Limb (tissue), 2 donors: ENCODE data around the gene ARX.

Experiments
- DNase-seq, 2 donors: peaks; one replicate each; pipeline ENCODE4 v3.0.0-alpha.2; 2016; ENCODE audit errors: extremely low spot score in 2 of 2

ARX gene

DNA sequence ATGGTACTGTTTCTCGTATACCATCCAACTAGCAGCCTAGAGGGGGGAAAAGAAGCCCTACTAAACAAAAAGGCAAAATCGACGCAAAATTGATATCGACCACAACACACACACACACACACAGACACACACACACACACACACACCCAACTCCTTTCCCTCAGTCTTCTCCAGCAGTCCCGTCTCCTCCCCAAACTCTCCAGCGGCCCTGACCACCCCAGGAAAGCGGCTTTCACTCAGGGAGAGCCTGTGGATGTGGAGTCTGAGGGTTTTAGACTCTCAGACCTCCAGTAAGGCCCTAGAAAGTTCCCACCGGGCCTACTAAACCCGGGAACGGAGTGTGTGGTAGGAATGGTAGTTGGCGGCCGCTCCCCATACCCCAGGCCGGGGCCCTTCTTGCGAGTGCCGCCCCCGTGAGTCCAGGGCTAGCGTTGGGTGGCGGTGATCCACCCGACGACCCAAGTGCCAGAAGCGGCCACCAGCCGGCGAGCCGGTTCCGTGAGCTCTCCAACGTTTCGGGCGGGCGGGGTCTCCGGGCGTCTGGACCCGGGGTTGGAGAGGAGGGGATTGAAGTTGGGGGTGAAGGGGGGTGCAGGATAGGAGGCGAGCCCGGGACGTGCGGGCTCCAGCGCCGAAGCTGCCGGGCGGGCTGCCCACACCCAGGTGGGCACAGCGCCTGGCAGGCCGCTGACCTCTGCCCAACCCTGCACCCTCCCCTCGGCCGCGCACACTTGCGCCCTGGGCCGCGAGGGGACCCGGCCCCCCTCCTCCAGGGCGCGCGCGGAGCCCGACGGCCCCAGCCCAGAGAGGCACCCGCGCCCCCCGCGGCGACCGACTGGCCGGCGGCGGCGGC is 13.7 kb downstream of the ARX start:
- DNase-seq: no peak

DNA sequence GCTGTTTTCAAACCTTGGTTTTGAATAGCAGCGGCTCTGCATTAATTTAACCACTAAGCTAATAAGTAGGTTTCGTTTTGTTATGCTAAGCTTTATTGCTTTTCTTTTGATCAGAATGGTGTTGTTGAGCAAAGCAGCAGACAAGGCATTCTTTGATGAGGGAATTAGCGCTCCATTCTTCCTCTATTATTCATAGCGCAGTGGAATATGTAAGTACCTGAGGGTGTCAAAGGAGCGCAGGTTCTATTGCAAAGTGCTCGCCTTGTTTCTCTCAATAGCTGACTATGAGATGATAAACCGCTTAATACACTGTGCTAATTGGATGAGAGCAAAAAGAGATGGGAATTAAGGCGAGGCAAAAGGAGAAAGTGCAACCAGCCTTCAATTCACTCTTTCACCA is 16.3 kb downstream of the ARX start:
- DNase-seq: no peak

DNA sequence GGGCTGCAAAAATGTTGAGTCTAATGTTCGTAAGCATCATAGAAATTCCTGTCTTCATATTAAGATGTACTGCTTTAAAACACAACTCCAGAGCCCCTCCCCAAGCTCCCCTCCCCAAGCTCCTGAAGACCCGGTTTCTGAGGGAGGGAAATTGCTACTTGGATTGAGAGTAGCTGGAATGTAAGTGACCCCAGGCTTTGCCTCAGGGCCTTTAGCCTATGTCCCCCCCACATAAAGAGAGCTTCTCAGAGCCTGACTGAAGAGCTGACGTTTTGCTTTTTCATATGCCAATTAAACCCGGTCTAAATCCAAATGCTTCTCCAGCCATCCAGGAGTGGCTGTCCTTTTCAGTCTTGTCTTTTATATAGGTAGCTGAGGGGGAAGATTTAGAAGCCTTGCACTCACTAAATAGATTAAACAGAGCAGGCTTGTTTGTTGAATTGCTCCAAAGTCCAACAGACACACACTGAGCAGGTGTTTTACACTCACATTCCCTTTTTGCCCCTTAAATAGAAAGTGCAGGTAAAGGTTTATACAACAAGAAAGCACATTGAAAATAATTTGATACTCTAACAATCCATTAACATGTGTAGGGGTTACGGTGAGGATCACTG is 19.6 kb downstream of the ARX start:
- DNase-seq: no peak

DNA sequence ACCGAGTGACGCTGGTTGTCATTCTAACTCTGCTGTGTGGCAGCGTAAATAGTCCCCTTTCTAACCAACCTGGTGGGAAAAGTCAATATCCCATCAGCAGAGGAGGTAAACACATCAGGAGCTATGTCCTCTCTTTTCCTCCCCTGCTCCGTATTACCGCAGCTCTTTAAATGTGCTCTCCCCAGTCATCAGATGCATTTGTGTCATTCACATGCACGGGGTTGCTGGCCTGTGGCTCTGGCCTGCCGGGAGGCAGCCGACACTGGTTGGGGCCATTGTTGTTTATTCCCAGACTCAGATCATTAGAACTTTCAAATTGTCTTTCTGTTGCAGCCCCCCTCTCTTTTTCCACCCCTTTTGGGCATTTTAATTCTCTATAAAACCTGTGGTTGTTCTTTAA is 21.9 kb downstream of the ARX start:
- DNase-seq: no peak

DNA sequence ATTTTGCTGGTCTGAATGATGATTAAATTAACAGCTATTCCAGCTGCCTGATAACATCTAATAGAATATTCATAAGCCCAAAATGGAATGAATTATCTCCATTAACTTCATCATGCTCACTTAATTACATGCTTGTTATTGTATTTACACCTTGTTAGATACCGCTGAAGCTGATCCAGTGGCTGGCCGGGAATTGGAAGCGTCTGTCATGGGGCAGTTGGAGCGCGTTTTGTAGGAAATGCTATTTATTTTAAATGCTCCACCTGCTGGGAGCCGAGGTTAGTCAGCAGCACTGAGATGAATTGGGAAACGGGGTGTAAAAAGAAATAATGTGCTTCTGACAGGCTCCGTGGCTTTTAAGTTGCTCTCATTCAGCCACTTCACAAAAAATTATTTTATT is 25.2 kb downstream of the ARX start:
- no peak for DNase-seq

DNA sequence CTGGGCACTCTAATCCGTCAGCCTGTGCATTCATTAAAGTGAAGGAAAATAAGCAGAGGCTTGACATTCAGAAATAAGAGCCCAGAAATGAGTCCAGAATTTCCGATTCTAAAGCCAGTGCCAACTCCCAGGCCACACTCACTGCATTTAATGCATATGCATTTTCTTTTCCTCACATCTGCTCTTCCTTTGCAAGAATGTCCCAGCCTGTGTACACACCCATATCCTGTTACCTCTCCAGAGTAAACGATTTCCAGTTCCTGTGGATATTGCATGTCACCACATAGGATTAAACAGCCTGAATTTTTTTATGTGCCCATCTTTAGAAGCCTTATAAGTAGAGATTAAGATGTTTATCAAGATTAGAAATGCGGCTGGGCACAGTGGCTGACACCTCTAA is 27.5 kb downstream of the ARX start:
- no peak for DNase-seq

DNA sequence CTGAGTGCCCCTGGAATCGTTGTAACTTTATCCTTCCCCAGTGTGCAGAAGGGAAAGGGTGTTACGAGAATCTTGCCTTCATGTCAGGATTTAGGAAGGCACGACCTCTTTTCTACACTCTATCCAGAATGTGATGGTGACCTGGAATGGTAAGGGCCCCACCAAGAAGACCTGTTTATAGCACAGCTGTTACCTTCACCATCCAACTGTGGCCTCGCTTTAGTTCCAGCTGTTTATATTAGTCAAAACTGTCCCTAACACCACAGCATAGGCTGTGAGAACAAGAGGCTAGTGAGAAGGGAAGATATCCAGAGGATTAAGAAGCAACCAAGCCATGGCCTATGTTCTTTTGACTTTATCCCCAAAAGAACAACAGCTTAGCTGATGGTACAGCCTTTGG is 28.0 kb downstream of the ARX start:
- no peak for DNase-seq

DNA sequence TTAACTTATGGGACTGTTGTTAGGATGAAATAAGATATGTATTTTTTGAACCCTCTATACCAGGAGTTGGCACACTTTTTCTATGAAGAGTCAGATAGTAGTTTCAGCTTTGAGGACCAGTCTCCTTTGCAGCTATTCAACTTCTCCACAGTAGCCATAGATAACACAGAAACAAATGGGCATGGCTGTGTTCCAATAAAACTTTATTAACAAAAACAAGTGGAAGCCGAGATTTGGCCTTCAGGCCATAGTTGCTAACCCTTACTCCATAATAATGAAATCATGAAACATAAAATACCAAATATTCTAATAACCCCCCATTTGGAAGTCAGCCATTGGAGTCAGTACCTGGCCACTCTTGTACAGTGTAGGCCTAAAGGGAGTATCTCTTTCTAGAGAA is 30.6 kb downstream of the ARX start:
- DNase-seq: no peak

DNA sequence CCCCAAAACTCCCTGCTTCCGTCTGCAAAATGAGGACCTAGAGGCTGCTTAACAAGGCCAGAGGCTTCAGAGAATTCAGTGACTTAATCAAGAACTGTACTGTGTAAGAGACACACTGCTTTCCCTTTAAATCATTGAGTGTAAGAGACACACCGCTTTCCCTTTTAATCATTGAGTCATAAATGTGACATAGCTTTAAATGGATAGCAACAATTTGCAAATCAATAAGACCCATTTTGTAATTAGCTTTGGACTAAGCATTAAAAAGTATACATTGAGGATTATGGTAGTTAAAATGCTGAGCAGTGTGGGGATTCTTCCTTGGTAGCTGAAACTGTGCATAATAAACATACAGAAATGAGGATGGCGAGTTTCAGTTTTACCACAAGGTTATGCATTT is 31.8 kb downstream of the ARX start:
- DNase-seq: no peak

DNA sequence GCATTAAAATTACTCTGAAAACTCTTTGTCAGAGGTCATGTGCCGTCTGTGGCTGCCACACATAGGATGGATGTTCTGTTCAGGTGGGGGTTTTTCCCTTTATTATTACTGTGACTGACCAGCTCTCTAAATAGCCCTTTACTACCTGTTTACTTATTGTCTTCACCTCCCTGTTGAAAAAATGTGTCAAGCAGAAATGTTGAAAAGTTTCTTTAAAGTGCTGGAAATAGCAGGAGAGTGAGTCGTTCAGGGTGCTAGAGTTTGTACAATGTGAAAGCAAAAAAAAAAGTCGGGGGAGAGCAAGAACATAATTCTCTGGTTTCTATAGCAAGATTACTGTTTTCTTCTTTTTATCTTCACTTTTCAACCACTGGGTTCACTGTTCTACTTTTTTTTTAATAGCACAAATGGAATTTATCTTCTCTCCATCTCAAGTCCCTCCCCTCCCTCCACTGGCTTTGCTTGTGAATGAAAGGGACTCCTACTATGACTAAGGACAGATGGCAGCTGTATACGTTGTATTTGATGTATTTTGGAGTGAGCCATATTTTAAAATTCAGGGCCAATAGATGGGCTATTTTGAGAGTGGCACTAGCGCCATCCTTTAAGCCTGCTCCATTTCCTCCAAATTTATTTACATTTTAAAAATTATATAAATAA is 33.3 kb downstream of the ARX start:
- no peak for DNase-seq

DNA sequence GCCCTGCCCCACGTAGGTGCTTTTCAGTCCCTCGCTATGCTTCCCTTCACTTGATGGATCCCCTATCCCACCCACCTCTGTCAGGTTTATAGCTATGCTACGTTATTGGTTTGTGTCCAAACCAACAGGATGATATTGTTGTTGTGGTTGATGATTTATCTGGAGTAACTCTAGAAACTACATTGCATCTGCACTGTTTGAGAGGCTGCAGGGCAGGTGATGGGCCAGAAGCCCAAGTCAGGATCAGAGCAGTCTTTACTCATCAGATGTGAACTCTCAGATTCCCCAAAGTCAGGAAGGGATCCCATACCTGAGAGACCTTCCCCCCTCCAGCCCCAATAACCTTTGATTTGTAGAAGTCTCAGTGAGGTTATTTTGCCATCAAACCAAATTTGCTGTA is 34.7 kb downstream of the ARX start:
- no peak for DNase-seq

DNA sequence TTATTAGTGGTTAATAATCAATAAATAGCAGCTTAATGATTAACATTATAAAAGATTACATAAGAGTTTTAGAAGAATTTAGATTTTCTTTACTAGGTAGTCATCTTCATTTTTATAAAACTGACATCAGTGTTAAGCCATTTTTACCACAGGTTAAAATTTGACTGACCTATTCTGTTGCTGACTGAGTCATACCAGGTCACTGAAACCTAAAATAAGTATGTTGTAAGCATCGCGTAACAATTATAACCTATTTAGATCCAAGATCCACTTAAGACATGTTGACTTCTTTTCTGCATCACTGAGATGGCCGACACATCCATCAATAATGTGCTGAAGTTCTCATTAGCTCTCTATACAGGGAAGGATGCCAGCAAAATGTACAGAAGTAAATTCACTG is 36.7 kb downstream of the ARX start:
- no peak for DNase-seq

DNA sequence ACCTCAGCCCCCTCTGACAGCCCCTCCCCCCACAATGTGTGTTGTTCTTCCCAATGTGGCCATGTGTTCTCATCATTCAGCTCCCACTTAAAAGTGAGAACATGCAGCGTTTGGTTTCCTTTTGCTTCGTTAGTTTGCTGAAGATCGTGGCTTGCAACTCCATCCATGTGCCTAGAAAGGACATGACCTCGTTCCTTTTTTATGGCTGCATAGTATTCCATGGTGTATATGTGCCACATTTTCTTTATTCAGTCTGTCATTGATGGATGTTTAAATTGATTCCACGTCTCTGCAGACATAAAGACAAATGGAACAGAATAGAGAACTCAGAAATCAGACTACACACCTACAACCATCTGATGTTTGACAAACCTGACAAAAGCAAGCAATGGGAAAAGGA is 46.0 kb downstream of the ARX start:
- no peak for DNase-seq

DNA sequence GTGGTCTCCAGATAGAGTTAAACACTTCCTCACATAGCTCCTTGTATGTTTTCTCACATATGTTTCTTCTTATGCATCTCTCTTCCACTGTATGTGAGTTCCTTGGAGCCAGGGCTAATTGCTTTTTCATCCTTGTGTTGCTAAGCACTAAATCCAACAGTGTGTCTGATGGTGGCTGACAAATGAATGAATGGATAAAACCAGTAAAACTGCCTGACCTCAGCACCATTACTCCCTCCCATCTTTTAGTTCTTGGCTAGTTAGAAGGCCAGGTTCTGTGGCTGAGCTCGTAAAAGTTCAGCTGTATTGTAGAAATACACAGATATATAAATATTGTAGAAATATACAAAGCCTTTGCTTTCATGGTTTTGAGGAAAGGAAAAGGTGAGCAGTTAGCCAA is 50.4 kb downstream of the ARX start:
- DNase-seq: no peak

DNA sequence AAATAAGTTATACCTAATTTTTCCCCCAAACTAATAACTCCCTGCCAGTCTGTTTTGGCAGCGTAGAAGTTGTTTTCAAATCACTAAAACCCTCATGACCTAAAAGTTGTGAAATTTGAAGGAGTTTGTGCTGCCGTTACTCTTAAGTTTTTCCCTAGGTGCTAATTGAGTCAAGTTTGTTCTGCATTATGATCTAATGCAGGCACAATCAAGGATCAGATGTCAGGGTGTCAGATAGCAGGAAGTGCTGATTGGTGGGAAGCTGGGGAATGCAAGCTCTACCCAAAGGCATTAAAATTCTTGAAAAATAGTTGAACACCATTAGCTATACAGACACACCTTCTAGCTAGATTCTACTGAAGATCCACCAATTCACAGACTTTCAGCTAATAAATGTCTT is 51.9 kb downstream of the ARX start:
- DNase-seq: no peak

DNA sequence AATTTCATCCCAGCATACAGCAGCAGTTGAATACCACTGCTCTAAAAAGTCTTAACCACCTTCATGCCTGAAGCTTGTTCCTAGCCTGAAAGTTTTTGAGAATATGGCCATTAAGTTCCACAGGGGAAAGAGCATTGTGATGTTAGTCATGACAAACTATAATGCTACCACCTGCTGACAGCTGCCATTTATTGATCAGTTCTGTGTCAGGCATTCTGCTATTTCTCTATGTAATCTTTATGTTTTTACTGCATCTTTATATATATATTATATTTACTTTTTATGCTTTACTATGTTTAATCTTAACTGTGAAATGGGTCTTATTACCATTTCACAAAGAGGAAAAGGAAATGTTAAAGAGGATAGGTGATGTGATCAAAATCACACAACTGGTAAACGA is 54.0 kb downstream of the ARX start:
- DNase-seq: no peak

DNA sequence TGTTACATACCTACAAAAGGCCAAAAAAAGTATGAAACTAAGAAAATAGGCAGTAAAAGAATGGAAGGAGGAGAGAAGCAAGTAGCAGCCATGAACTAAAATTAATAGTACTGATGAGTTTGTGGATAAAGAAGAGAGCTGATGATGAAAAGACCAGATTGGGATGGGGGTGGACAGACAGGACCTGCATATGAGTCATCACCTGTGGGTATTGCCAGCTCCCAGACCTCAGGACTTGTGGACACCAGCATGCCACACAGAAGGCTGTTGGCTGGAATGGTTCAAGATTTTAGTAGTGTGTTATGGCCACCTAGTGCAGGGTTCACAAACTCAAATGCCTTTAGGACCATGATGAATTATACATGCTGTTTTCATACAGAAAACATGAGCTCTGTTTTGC is 58.9 kb downstream of the ARX start:
- DNase-seq: no peak

DNA sequence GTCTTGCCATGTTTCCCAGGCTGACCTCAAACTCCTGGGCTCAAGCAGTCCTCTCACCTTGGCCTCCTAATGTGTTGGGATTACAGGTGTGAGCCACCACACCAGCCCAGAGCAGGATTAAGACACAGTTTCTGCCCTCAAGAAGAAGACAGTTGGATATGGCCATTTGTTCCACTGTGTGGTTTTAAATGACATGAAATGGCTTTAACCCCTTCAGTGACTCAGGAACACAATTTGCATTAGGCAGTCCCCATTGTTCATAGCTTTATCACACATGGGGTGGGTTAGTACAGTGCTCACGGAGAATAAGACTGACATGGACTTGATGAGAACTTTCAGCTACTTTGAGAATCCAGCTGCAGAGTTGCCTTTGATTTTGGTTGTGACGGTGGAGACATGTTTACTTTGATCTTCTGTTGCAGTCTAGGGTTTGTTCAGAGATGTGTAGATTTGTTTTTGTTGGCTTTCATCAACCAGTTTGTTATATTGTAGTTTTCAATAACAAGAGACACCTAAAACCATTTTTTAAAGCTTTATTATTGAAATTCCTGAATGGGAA is 60.3 kb downstream of the ARX start:
- no peak for DNase-seq

DNA sequence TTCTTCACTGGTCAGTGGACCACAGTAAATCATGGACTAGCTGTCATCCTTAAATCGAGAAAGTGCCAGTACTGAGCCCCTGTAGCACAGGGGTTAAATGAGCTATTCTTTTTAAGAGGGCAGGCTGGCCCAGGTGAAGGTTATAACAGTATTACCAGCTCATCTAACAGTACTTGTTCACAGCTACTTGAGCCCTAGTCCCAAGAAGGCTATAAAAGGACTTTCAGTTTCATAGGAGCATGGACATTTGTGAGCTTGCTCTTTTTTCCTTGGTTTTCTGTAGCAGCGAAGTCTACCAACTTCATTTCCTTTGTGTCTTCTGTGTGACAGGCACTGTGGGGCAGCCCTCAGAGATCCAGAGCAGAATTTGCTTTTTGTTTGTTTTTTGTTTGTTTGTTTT is 61.0 kb downstream of the ARX start:
- no peak for DNase-seq
